ENCODE data around the gene KREMEN2.

Gene KREMEN2

DNA sequence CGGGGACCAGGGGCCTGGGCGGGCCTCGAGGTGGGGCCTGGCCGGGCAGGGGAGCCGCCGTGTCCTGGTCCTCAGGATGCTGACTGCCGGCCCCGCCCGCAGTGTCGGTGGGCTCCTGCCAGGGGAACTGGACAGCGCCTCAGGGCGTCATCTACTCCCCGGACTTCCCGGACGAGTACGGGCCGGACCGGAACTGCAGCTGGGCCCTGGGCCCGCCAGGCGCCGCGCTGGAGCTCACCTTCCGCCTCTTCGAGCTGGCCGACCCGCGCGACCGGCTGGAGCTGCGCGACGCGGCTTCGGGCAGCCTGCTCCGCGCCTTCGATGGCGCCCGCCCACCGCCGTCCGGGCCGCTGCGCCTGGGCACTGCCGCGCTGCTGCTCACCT, 2.7 kb downstream of the KREMEN2 start:
- no peak for DNase-seq

DNA sequence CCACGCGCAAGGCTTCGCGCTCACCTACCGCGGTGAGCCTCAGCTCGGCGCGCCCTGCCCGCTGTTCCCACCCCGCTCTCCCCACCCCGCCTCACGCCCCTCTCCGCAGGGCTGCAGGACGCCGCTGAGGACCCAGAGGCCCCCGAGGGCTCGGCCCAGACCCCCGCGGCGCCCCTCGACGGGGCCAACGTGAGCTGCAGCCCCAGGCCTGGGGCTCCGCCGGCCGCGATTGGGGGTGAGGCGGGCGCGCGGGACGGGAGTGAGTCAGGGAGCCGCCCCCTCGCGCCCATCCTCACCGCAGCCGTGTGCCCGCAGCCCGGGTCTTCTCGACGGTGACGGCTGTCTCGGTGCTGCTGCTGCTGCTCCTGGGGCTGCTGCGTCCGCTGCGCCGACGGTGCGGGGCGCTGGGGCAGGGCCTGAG, 3.1 kb downstream of the KREMEN2 start:
- DNase-seq, result no peak

DNA sequence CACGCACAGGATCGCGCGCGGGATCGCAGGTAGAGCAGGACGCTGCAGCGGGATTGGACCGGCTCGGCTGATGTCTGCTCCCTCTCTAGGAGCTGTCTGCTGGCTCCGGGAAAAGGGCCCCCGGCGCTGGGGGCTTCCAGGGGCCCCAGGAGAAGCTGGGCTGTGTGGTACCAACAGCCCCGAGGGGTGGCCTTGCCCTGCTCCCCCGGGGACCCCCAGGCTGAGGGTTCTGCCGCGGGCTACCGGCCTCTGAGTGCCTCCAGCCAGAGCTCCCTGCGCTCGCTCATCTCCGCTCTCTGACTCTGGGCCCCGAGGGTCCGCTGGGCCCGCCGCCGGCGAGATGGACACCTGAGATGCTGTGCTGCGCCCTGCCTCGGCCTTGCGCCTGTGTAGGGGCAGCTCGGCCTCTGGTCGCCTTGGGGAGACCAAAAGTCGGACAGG, 3.7 kb downstream of the KREMEN2 start:
- no peak for DNase-seq

DNA sequence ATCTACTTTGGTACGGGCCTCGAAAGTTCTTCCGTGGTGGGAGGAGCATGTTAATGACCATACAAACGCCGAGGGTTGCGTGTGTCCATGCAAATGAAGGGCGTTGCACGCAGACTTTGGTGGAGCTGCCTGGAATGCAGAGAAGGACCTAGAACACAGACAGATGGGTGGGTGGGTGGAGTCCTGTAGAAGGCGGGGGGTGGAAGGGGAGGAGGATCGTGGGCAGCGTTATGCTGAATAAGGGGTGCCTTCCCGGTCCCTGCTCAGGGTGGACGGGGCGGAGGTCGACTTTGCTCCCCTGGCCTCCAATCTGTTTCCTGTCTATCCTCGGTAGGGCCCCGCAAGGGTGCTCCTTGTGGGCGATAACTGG, 4.3 kb downstream of the KREMEN2 start:
- no peak for DNase-seq

DNA sequence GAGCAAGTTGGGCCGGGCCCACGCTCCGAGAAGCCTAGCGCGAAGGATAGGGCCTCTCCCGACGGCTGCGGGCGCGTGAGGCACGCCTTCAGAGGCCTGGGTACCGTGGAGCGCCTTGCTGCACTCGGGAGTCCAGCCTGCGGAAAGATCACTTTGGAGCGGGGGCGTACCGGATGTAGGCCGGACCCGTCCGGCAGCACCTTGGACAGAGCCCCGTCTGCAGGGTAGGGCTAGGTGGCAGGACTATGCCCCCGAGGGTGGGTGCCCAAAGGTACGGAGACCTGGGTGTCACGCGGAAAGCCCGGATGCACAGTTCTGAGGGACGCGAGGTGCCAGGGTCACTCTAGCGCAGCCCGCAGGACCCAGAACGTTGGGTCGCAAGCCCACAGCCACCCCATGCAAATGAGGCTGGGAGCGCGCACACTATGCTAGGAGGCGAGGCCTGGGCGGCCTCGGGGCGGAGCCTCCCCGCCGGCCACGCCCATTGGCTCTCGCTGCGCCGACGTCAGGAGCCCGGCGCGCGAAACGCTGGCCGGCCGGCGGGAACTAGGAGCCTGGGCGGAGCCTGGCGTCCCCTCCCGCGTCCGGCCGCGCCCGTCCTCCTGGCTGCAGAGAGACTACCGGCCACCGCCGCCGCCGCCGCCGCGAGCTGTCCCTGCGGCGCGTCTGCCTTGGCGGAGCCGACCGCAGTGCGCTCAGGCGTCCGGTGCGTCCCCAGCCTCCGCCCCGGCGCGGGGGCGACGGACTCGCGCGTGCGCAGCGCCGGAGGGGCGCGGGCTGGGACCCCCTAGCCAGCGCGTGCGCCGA, 4.9 kb downstream of the KREMEN2 start, which contains the start of gene PAQR4:
Gene PAQR4, plus strand, starts transcription at position 611 of the 807 bp plus-strand sequence. CDS start 327 bp downstream, outside the sequence.
- DNase-seq, result no peak

DNA sequence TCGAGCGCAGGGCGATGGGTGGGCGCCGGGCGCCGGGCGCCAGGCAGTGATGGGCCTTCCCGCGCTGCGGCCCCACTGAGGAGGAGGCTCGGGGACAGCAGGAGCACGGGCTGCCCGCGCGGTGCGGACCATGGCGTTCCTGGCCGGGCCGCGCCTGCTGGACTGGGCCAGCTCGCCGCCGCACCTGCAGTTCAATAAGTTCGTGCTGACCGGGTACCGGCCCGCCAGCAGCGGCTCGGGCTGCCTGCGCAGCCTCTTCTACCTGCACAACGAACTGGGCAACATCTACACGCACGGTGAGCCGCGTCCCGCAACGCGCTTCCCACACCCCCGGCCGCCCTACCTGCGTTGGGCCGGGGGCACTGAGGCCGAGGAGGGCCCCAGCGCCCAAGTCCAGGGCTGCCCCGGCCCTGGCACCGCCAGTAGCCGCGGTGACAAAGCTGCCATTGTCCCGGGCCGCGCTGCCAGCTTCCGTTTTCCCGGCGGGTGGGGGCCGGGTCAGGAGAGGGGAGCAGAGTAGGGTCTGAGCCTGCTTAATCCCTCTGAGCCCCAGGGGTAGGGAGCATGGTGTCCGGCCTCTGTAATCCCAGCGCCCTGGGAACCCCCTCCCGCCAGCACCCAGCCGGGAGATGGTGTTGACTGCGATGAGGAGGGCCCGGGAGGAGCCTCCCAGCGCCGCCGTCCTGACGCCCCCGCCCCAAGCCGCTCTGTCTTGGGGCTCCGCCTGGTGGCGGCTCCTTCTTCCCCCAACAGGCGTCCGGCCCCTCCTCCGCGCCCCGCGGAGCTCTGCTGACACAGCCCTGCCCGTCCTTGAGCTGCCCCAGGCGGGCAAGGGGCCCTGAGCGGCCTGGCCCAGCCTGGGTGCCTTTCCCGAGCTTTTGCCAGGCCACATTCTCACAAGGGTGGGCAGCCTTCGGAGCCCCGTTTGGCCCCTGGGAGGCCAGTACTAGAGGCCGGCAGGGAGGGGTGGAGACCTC, 5.8 kb downstream of the KREMEN2 start:
- DNase-seq, result no peak

DNA sequence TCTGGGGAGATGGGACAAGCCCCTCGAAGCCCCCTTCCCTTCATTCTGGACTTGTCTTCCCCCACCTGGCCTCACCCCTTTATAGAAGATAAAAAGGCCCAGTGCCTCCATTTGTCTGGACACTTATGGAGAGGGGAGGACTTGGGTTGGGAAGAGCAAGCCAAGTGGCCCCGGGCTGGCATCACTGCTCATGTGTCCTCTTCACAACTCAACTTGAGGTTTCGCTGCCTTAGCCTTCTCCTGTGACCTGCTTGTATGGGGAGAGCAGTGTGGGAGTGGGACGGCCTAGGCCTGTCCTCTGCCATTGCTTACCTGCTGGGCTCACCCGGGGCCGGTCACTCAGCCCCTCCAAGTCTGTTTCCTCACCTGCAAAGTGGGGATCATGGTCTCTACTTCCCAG, 6.5 kb downstream of the KREMEN2 start:
- DNase-seq, result no peak

DNA sequence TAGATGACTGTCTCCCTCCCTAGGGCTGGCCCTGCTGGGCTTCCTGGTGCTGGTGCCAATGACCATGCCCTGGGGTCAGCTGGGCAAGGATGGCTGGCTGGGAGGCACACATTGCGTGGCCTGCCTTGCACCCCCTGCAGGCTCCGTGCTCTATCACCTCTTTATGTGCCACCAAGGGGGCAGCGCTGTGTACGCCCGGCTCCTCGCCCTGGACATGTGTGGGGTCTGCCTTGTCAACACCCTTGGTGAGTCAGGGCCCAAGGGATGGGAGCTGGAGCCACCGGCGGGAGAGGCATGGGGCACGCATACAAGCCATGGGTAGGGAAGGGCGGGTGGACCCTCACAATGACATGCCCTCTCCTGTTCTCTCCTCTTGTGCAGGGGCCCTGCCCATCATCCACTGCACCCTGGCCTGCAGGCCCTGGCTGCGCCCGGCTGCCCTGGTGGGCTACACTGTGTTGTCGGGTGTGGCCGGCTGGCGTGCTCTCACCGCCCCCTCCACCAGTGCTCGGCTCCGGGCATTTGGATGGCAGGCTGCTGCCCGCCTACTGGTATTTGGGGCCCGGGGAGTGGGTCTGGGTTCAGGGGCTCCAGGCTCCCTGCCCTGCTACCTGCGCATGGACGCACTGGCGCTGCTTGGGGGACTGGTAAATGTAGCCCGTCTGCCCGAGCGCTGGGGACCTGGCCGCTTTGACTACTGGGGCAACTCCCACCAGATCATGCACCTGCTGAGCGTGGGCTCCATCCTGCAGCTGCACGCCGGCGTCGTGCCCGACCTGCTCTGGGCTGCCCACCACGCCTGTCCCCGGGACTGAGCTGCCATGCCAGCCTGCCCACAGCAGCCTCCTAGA, 7.3 kb downstream of the KREMEN2 start:
- DNase-seq, result no peak

DNA sequence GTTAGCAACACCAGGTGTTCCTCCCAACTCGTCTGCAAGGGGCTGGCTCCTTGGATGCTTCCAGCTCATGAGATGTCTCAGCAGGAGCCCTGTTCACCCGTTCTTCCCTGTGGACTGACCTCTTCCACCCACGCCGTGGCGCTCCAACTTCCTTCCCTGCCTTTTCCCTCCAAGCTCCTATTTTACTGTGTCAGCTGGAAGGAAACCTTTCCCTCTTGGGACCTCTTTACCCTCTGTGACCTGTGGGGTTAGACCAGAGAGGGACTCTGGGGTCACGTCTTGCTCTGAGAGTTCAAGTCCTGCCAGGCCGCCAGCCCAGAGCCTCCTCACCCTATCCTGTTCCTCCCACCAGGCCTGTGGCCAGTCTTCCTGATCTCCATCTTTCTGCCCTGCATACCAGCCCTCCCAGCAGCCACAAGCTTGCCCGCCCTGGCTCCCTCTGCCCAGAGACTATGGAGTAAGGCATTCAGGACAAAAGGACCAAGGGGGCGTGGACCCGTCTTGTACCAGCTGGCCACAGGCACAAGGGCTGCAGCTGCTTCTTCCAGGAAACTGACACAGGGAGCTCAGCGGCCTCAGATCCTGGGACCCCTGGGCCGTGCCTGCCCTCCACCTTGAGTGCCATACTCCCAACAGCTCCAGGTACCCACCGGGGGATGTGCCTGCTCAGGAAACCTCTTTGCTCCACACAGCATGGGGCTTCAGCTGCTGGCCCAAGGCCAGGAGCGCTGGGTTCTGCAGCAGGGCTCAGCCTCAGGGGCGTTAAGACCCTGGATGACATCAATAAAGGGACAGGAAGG, 8.1 kb downstream of the KREMEN2 start:
- no peak for DNase-seq

DNA sequence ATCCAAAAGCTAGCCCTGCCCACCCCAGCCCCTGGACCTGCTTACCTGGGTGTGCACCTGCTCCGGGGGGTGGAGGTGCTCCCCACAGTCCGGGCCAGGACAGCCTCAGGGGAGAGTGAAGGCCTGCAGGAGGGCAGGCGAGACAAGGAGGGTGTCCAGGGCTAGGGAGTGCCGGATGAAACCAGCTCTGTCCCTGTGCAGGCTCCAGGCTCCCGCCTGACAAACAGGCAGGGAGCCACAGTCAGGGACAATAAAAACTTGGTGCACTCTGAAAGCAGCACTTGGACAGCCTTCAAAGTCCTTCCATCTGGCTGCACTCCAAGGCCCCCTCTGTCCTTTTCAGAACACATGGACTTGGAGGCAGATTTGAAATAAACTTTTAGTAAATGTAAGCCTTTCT, 9.0 kb downstream of the KREMEN2 start:
- no peak for DNase-seq

DNA sequence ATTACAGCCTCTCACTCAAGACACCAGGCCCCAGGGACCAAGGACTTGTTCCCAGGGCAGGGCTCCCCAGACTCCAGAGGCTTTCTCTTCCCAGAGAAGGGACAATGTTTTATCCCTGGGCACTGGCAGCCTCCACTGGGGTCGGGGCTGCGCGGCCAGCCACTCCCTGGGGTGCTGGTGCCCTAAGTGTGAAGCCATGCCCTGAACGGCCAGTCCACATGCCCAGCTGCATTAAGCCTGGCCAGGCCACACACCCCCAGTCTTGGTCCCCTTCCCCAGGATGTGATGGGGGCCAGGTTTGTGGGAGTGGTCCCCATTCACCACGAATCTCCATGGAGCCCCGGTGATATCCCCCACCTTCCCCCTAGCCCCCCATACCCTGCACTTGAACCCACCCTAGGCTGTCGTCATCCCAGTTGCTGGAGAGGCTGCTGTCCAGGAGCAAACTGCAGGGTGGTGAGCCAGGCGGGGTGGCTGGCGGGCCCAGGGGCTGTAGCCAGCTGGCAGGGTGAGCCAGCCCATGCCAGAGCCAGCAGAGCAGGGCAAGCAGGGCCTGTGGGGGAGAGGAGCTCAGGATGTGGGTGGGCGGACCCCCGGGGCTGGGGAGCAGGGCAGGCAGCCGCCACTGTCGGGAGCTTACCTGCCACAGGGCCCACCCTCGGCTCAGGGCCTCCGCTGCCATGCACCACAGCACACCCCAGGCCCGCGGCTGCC, 9.7 kb downstream of the KREMEN2 start:
- DNase-seq, result no peak

DNA sequence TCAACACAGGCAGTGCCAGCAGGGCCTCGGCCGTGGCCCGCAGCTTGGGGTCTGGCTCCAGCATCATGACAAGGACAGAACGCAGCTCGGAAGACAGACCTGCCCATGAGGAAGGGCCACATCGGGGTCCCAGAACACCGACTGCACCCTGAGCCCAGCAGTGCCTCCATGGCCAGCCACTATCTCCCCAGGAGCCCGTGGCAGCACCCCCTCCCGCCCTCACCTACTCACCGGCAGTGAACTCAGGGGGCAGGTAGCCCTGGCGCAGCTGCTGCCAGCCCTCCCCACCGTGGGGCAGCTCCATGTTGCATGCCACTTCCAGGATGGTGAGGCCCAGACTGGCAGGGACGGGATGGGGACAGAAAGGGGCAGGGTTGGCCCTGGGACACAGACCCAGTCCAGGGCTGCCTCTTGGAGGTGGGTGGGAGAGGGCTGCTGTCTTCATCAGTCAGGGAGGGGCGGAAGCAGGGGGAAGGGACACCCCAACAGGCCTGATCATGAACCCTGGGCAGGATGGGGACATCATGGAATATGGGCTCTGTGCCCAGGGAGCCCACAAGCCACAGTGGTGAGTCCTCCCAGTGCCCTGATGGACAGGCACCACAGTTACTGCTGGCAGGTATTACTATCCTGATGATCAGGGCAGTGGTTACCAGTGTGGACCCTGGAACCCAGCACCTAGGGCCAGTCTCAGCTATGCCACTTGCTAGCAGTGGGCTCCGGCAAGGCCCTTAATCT, 10.4 kb downstream of the KREMEN2 start:
- DNase-seq, result no peak

DNA sequence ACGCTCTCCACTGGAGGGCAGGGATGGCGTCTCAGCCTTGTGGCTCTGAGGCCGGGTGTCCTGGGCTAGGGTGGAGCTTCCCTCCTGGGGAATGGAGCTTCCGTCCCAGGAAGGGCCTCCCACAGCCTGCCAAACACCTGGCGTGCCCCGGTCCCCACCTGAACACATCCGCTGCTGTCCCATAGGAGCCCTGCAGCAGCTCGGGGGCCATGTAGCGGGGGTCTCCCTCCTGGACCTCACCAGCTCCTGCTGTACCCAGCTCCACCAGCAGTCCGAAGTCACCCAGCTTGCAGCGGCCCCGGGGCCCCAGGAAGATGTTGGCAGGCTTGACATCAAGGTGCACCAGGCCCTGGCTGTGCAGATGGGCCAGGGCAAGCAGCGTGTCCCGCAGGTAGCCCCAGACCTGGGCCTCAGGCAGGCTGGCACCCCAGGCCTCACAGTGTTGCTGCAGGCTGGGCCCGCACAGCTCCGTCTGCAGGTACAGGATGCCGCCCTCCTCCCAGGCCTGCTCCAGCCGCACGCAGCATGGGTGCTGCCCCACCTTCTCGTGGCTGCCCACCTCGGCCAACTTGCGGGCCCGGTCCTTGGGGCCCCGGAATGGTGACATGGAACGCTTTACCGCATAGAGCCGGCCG, 11.2 kb downstream of the KREMEN2 start:
- no peak for DNase-seq

DNA sequence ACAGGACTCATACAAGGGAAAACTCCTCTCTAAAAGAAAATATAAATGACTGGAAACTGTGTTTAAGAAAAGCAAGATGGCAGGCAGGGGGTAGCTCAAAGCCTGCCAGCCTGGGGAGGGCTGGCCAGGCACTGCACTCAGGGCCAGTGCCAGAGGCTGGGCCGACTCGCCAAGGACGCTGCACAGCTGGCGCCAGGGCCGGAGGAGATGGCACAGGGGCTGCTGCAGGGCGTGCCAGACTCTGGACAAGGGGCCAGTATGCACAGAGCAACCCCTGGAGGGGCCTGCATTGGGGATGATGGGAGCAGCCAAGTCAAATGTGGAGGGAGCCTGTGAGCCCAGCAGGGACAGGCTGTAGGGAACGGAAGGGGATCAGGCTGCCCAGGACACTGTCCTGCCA, 12.1 kb downstream of the KREMEN2 start:
- no peak for DNase-seq

DNA sequence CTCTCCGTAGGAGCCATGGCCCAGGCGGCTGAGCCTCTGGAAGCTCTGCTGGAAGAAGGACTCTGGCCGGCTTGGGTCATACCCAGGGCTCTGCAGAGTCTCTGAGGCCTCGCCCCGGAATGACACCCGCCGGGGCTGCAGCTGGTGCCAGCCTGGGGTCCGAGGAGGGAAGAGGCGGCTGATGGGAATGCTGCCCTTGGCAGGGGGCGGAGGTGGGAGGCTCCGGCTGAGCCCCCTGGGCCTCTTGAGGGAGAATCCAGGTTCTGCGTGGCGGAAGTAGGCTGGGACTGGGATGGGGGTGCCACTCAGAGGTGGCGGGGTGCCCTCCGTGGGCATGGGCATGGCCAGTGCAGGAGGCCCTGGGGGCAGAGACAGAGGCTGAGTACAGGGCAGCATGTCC, 12.6 kb downstream of the KREMEN2 start:
- DNase-seq, result no peak

DNA sequence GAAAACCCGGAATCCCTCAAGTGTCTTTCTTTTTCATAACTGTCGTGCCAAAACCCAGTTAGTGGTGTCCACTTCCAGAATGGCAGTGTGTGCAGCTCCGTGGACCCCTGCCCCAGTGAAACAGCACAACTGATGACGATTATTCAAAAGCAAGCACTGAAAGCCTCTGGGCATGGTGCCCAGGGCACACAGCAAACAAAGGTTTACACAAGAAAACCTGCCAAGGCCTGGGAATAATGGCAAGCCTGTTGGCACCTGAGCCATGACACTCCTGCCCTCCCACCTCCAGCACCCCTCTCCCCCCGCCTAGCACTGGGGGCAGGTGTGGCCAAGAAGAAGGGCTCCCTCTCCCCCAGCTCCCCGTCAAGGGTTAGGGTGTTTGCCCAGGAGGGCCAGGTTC, 13.4 kb downstream of the KREMEN2 start:
- DNase-seq, result no peak

DNA sequence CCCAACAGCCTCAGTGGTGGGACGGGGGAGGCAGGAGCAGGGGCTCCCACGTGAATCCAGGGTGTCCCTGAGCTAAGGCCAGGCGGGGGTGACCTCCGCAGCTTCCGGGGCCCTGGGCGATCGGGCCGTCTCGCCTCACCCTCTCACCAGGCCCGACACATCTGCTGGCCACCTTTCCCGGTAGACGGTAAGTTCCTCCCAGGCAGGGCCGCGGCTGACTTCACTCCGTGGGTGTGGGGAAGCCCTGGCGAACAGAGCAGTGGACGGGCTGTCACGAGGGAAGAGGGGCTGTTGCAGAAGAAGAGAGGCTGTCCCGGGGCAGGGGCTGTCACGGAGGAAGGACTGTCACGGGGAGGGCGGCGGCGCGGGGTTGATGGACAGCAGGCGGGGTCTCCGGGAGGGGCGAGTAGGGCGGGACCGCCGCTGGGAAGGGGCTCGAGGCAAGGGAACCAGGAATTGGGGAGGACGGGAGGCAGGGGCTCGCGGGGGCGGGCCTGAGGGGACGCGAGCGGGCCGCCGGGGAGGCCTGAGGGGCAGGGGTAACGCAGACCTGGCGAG, 15.7 kb downstream of the KREMEN2 start:
- DNase-seq, result no peak

DNA sequence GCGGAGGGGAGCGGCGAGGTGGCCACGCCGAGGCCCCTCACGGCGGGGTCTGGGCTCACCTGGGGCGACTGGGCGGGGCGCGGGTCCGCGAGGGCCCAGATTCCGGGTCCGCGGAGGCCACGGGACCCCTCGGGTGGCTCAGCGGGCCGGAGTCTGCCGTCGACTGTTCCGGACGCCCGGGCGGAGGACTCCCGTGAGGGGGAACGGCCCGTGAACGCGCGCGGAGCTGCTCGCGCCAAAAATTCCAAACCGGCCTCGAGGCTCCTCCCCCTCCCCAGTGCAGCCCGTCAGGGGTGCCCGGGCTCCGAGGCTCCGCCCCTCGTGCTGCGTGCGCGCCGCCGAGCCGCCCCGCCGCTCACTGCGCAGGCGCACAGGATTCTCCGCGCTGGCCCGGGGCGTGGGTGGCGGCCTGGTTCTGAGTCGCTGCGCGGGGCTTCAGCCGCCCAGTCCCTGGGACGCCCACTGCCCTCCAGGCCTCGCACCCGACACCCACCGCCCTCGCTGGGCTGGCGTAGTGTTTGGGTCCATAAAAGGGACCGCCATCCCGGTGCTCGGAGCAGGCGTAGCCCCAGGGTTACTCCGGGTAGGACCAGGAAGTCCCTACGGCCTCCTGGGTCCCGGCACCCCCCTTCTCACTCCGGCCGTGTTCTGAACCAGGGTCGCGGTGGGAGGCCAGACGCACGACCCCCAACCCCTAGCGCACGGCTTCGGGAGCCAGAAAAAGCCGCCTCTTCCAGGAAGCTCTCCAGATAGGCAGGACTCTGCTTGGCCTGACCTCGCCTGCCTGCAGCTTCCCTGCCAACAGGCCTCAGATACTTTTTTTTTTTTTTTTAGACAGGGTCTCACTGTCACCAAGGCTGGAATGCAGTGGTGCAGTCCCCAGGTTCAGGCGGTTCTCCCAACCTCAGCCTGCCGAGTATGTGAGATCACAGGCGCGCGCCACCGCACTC, 16.4 kb downstream of the KREMEN2 start, which contains the start of gene PKMYT1:
Gene PKMYT1, minus strand, starts transcription at position 220 of the 950 bp plus-strand sequence. CDS start 789 bp downstream, outside the sequence.
- no peak for DNase-seq

Data from cortex of kidney (tissue), 1 donor.